GM18520 (cell line): ENCODE measurements around the gene CADPS2.

Experiments
- ATAC-seq: cut with Tn5 transposase; IDR thresholded peaks from one replicate; pipeline ENCODE4 v1.9.1; 2021; ENCODE audit not compliant: unreplicated experiment

The CADPS2 gene

GRCh38 chr7:122467661-122468449 is 418.4 kb downstream of the CADPS2 start:
- no peak for ATAC-seq

- no peak for ATAC-seq
Measured at GRCh38 chr7:122465296-122465695, 421.0 kb downstream of the CADPS2 start.

- no peak for ATAC-seq
Measured at GRCh38 chr7:122463631-122464030, 422.6 kb downstream of the CADPS2 start.

- no peak for ATAC-seq
Measured at GRCh38 chr7:122460936-122461335, 425.3 kb downstream of the CADPS2 start.

GRCh38 chr7:122457969-122458368 is 428.3 kb downstream of the CADPS2 start:
- no peak for ATAC-seq

- ATAC-seq = no peak
Measured at GRCh38 chr7:122457325-122457724, 428.9 kb downstream of the CADPS2 start.

GRCh38 chr7:122454776-122455507 is 431.3 kb downstream of the CADPS2 start:
- no peak for ATAC-seq

GRCh38 chr7:122453432-122453831 is 432.8 kb downstream of the CADPS2 start:
- no peak for ATAC-seq

GRCh38 chr7:122448893-122449589 is 437.2 kb downstream of the CADPS2 start:
- no peak for ATAC-seq

GRCh38 chr7:122442929-122443328 is 443.3 kb downstream of the CADPS2 start:
- no peak for ATAC-seq

GRCh38 chr7:122438492-122438891 is 447.8 kb downstream of the CADPS2 start:
- no peak for ATAC-seq

- ATAC-seq = no peak
Measured at GRCh38 chr7:122438006-122438405, 448.3 kb downstream of the CADPS2 start.

- no peak for ATAC-seq
Measured at GRCh38 chr7:122433765-122434164, 452.5 kb downstream of the CADPS2 start.

- no peak for ATAC-seq
Measured at GRCh38 chr7:122430710-122431109, 455.6 kb downstream of the CADPS2 start.

GRCh38 chr7:122429926-122430325 is 456.3 kb downstream of the CADPS2 start:
- no peak for ATAC-seq

GRCh38 chr7:122425731-122426130 is 460.5 kb downstream of the CADPS2 start:
- no peak for ATAC-seq

- no peak for ATAC-seq
Measured at GRCh38 chr7:122423591-122423990, 462.7 kb downstream of the CADPS2 start.

GRCh38 chr7:122416336-122416735 is 469.9 kb downstream of the CADPS2 start:
- ATAC-seq = no peak

- ATAC-seq = no peak
Measured at GRCh38 chr7:122415510-122415909, 470.8 kb downstream of the CADPS2 start.

- ATAC-seq = no peak
Measured at GRCh38 chr7:122413339-122413738, 472.9 kb downstream of the CADPS2 start.

- no peak for ATAC-seq
Measured at GRCh38 chr7:122412883-122413282, 473.4 kb downstream of the CADPS2 start.

- ATAC-seq = no peak
Measured at GRCh38 chr7:122412441-122412840, 473.8 kb downstream of the CADPS2 start.
